ENCODE measurements around the gene SPTLC2. TPM values are rescaled to one million over a fixed set of nuclear protein-coding genes. Genes with fewer than 3 reads are reported as not detected.

SPTLC2 gene
- total RNA-seq, 1 donor from 2014 or later: 23.1 TPM

DNA sequence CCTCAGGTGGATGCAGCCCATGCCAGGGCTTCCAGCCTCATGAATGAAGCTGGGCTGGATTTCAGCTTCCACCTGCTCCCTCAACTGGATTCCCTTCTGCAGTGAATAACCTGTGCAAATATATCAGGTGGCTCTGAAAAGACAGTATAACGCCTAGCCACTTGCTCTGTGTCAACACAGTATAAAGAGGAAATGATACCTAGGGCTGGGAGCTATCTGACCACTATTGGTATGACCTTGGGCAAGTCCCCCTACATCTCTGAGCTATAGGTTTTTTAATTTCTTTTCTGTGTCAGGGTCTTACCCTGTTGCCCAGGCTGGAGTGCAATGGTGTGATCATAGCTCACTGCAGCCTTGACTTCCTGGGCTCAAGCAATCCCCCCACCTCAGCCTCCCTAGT is 137.6 kb downstream of the SPTLC2 start:
- Histone ChIP-seq H3K27ac (no peak overlapping the region), H3K9me3 (no peaks in the 10 kb centered on the region), H3K36me3 (no peaks in the 10 kb centered on the region), H3K4me1 (no peaks in the 10 kb centered on the region), H3K27me3 (no peaks in the 10 kb centered on the region), H3K4me3 (no peak overlapping the region)
- TF ChIP-seq, protein P1, sequence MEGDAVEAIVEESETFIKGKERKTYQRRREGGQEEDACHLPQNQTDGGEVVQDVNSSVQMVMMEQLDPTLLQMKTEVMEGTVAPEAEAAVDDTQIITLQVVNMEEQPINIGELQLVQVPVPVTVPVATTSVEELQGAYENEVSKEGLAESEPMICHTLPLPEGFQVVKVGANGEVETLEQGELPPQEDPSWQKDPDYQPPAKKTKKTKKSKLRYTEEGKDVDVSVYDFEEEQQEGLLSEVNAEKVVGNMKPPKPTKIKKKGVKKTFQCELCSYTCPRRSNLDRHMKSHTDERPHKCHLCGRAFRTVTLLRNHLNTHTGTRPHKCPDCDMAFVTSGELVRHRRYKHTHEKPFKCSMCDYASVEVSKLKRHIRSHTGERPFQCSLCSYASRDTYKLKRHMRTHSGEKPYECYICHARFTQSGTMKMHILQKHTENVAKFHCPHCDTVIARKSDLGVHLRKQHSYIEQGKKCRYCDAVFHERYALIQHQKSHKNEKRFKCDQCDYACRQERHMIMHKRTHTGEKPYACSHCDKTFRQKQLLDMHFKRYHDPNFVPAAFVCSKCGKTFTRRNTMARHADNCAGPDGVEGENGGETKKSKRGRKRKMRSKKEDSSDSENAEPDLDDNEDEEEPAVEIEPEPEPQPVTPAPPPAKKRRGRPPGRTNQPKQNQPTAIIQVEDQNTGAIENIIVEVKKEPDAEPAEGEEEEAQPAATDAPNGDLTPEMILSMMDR (IDR thresholded peaks at IDR 0.05): no peak
- TF ChIP-seq POLR2AphosphoS5 (IDR thresholded peaks at IDR 0.05; ENCODE audit: insufficient read depth in 1 of 2, low read depth in 1 of 2): no peak
- TF ChIP-seq POLR2A (IDR thresholded peaks at IDR 0.05): no peak
- no peak for DNase-seq (ENCODE audit: extremely low spot score in 2 of 2)
- intact Hi-C loops (cut with DNase I): no loop called here

DNA sequence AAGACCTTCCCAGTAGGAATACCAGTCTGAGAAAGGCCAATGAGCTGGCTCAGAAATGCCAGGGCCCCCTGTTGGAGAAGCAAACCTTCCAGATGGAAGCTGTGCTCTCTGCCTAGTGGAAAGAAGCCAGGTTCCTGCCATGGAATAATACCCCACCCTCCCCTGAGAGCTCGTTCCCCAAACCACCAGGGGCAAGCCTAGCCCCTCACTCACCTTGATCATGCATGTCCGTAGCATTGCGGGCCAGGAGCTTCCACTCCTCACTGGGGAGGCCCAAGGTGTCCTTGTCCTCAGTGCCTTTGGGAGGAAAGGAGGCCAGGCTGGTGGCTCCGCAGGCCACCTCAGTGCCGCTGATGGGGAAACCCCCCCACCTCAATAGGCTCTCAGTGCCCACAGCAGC is 138.4 kb downstream of the SPTLC2 start:
- DNase-seq (ENCODE audit: extremely low spot score in 2 of 2): no peak
- no peaks in the 10 kb centered on the region for H3K27me3 ChIP-seq
- TF ChIP-seq, protein P1 (IDR thresholded peaks at IDR 0.05): no peak
- TF ChIP-seq POLR2AphosphoS5 (IDR thresholded peaks at IDR 0.05; ENCODE audit: insufficient read depth in 1 of 2, low read depth in 1 of 2): no peak
- no peak for TF ChIP-seq POLR2A (IDR thresholded peaks at IDR 0.05)
- no peak overlapping the region for H3K27ac ChIP-seq
- intact Hi-C loops (cut with DNase I): no loop called here
- H3K36me3 ChIP-seq: no peaks in the 10 kb centered on the region
- H3K4me1 ChIP-seq: no peaks in the 10 kb centered on the region
- H3K9me3 ChIP-seq: no peaks in the 10 kb centered on the region
- no peak overlapping the region for H3K4me3 ChIP-seq

DNA sequence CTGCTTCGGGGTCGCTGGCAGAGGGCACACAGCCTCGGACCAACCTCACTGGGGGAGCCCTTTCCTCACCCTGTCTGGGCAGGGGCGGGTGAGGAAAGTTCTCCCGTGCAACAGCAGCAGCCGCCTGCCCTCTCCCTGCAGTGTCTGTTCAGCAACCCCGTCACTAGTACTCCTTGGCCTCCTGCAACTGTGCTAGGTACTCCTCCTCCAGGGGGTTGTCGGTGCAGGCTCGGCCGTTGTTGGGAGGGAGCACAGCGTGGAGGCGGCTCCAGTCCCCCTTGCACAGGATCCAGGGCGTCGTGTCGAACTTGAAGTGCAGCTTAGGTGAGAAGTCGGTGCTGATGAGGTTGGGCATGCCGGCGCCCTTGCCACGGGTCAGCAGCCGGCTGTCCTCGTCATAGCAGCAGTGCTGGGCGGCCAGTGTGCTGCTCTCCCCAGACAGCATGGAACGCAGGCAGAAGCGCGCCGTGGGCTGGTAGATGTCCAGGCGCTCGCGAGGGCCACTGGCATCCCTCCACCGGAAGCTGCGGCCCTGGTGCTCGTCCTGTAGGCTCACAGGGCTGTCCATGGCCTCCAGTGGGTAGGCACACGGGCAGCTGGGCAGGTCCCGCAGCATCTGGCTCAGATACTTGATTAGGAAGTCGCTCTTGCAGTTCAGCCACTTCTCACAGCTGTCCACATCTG is 140.9 kb downstream of the SPTLC2 start:
- intact Hi-C loops (cut with DNase I): no loop called here
- no peak for DNase-seq (ENCODE audit: extremely low spot score in 2 of 2)
- TF ChIP-seq POLR2AphosphoS5 (IDR thresholded peaks at IDR 0.05; ENCODE audit: insufficient read depth in 1 of 2, low read depth in 1 of 2) (no peak), POLR2A (IDR thresholded peaks at IDR 0.05) (no peak)
- TF ChIP-seq, protein P1 (IDR thresholded peaks at IDR 0.05): no peak
- Histone ChIP-seq H3K27me3 (no peaks in the 10 kb centered on the region), H3K9me3 (no peaks in the 10 kb centered on the region), H3K36me3 (no peaks in the 10 kb centered on the region), H3K4me1 (no peaks in the 10 kb centered on the region), H3K27ac (no peak overlapping the region), H3K4me3 (no peak overlapping the region)

DNA sequence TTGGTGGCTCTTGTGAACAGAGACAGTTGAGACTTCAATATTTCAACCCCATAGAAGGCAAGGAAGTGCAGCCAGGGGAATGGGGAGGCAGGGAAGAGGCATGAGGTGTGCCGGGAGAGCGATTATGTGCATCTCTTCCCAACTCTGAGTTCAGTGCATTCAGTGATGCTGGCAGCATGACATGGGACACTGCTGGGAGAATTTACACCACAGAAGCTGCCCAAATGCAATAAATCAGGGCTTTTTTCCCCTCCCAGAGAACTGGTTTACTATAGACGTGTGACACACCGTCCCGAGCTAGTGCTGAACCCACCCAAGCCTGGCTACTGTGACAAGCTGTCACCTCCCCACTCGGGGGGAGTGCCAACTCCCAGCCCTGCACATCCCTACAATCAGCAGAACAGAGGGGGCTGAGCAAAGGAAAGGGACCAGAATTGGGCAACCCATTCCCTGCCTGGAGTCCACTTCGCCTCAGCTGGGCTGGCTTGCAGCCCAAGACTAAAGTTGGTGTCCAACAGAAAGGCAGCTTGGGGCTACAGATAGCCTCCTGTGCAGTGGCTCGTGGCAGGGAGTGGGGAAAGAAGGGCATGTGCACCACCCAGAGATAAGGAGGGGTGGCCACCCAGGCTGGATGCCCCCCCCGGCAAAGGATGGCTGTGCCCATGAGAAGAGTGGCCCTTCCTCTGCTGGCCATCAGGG is 141.8 kb downstream of the SPTLC2 start:
- intact Hi-C loops (cut with DNase I): no loop called here
- Histone ChIP-seq H3K36me3 (peaks cover 0 to 3% of the 10 kb centered on the region in 2 donors), H3K4me3 (no peak overlapping the region), H3K27me3 (no peaks in the 10 kb centered on the region), H3K27ac (no peak overlapping the region), H3K9me3 (no peaks in the 10 kb centered on the region), H3K4me1 (no peaks in the 10 kb centered on the region)
- TF ChIP-seq, protein P1 (IDR thresholded peaks at IDR 0.05): no peak
- TF ChIP-seq POLR2A (IDR thresholded peaks at IDR 0.05) (no peak), POLR2AphosphoS5 (IDR thresholded peaks at IDR 0.05; ENCODE audit: insufficient read depth in 1 of 2, low read depth in 1 of 2) (no peak)
- no peak for DNase-seq (ENCODE audit: extremely low spot score in 2 of 2)

DNA sequence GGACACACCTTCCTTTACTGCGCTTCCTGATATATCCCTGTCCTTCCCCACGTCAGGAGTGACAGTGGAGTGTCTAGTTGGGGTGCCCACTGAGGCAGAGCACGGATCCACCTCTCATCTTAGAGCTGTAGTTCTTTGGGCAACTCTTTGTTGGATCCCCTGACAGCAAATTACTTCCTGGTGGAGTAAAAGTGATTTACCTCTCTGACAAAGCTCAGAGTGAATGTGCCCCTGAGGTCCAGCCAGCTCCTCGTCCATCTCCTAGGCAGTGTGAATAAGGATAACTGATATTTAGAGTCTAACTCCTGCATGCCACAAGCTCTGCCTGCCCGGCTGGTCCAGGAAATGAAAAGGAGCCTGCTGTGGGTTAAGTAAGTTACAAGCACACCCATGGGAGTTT is 142.5 kb downstream of the SPTLC2 start:
- no peak for DNase-seq (ENCODE audit: extremely low spot score in 2 of 2)

More for the DNA sequence above, 142.5 kb downstream of the SPTLC2 start:
- Histone ChIP-seq H3K36me3 (peaks cover 0 to 10% of the 10 kb centered on the region in 2 donors), H3K27ac (no peak overlapping the region), H3K9me3 (no peaks in the 10 kb centered on the region), H3K4me3 (no peak overlapping the region), H3K4me1 (no peaks in the 10 kb centered on the region), H3K27me3 (no peaks in the 10 kb centered on the region)
- TF ChIP-seq POLR2A (IDR thresholded peaks at IDR 0.05): no peak
- TF ChIP-seq, protein P1 (IDR thresholded peaks at IDR 0.05): no peak
- no peak for TF ChIP-seq POLR2AphosphoS5 (IDR thresholded peaks at IDR 0.05; ENCODE audit: insufficient read depth in 1 of 2, low read depth in 1 of 2)
- intact Hi-C loops (cut with DNase I): no loop called here
